GM23338 (cell line): ENCODE data around the gene USP10. TPM values are rescaled to one million over a fixed set of nuclear protein-coding genes. Genes with fewer than 3 reads are reported as not detected.

Source experiments
- ATAC-seq: fragments of 200-7000 bp; cut with Tn5 transposase; 3 replicates; pipeline ENCODE4 v1.9.1; 2020
- DNase-seq: peaks from one replicate; pipeline ENCODE4 v3.0.0-alpha.2; 2015; ENCODE audit warnings: low spot score
- H2AFZ ChIP-seq: fragments of 200-600 bp; sonication (generic); 2 replicates; pipeline ENCODE4 v1.8.0; 2016; ENCODE audit warnings: antibody characterized with exemption, mild to moderate bottlenecking, moderate library complexity
- H3F3A ChIP-seq: fragments of 200-600 bp; sonication (generic); replicated peaks from 2 replicates; pipeline ENCODE4 v1.8.0; 2017; ENCODE audit warnings: antibody characterized with exemption, mixed run types, low read depth
- H3K27ac ChIP-seq: fragments of 200-600 bp; sonication (generic); 2 replicates; pipeline ENCODE4 v1.6.1; 2016; ENCODE audit warnings: low read depth
- H3K27me3 ChIP-seq: fragments of 200-600 bp; sonication (generic); 2 replicates; pipeline ENCODE4 v1.8.0; 2016; ENCODE audit warnings: mild to moderate bottlenecking, mixed run types, moderate library complexity; ENCODE audit not compliant: insufficient read depth
- H3K36me3 ChIP-seq: fragments of 200-600 bp; sonication (generic); 2 replicates; pipeline ENCODE4 v1.8.0; 2016; ENCODE audit warnings: mild to moderate bottlenecking; ENCODE audit not compliant: insufficient read depth
- H3K4me1 ChIP-seq: fragments of 200-600 bp; sonication (generic); 2 replicates; pipeline ENCODE4 v1.8.0; 2016; ENCODE audit warnings: mild to moderate bottlenecking, moderate library complexity; ENCODE audit not compliant: insufficient read depth
- H3K4me2 ChIP-seq: fragments of 200-600 bp; sonication (generic); 2 replicates; pipeline ENCODE4 v1.7.1; 2017; ENCODE audit warnings: mixed run types
- H3K4me3 ChIP-seq: fragments of 200-600 bp; sonication (generic); 2 replicates; pipeline ENCODE4 v1.6.1; 2016; ENCODE audit warnings: mixed run types
- H3K79me2 ChIP-seq: fragments of 200-600 bp; sonication (generic); replicated peaks from 2 replicates; pipeline ENCODE4 v1.8.0; 2017; ENCODE audit warnings: mild to moderate bottlenecking; ENCODE audit not compliant: insufficient read depth
- H3K9me2 ChIP-seq: fragments of 200-600 bp; sonication (generic); 2 replicates; pipeline ENCODE4 v1.8.0; 2017; ENCODE audit not compliant: insufficient read depth
- H4K20me1 ChIP-seq: fragments of 200-600 bp; sonication (generic); replicated peaks from 2 replicates; pipeline ENCODE4 v1.8.0; 2017; ENCODE audit warnings: mild to moderate bottlenecking; ENCODE audit not compliant: insufficient read depth
- H3K27ac Mint-ChIP-seq: 2 replicates; pipeline ENCODE4 v1.8.0; 2020; ENCODE audit warnings: inconsistent platforms, mild to moderate bottlenecking, moderate library complexity, mixed read lengths
- H3K27me3 Mint-ChIP-seq: 3 replicates; pipeline ENCODE4 v1.8.0; 2022; ENCODE audit warnings: low read depth, mild to moderate bottlenecking, moderate library complexity, mixed read lengths, inconsistent platforms; ENCODE audit not compliant: insufficient read depth, poor library complexity
- H3K36me3 Mint-ChIP-seq: 3 replicates; pipeline ENCODE4 v1.8.0; 2021; ENCODE audit warnings: low read depth, mild to moderate bottlenecking, inconsistent platforms, moderate library complexity, mixed read lengths
- H3K4me1 Mint-ChIP-seq: 3 replicates; pipeline ENCODE4 v1.8.0; 2020; ENCODE audit warnings: mild to moderate bottlenecking, inconsistent platforms, mixed read lengths
- H3K4me3 Mint-ChIP-seq: 3 replicates; pipeline ENCODE4 v1.8.0; 2021; ENCODE audit warnings: moderate library complexity, mild to moderate bottlenecking, inconsistent platforms, mixed read lengths
- H3K9me3 Mint-ChIP-seq: 3 replicates; pipeline ENCODE4 v1.8.0; 2020; ENCODE audit warnings: moderate library complexity, mild to moderate bottlenecking, inconsistent platforms, mixed read lengths
- CREB1 ChIP-seq: fragments of 250-450 bp; sonication (Bioruptor Pico); IDR thresholded peaks from 2 replicates; pipeline ENCODE4 v1.5.0; 2020; ENCODE audit warnings: low read depth, mild to moderate bottlenecking, moderate library complexity
- CTCF ChIP-seq, 2 experiments: fragments of 200-600 bp in 1 of 2; sonication (generic) in 1 of 2; conservative IDR thresholded peaks; 2 replicates each; pipeline versions ENCODE4 v1.5.1 to v1.6.1; 2016 to 2017; ENCODE audit warnings: antibody characterized with exemption in 2 of 2, low read depth in 2 of 2, mild to moderate bottlenecking in 2 of 2, moderate library complexity in 1 of 2
- ETS1 ChIP-seq: IDR thresholded peaks from 2 replicates; pipeline ENCODE4 v1.6.1; 2016; ENCODE audit warnings: antibody characterized with exemption
- EZH2 ChIP-seq: fragments of 200-600 bp; sonication (generic); IDR thresholded peaks from one replicate; pipeline ENCODE4 v1.8.0; 2017; ENCODE audit warnings: antibody characterized with exemption, mild to moderate bottlenecking, low read depth; ENCODE audit not compliant: unreplicated experiment
- EZH2phosphoT487 ChIP-seq: fragments of 200-600 bp; sonication (generic); IDR thresholded peaks from one replicate; pipeline ENCODE4 v1.8.1; 2018; ENCODE audit warnings: antibody characterized with exemption; ENCODE audit not compliant: unreplicated experiment
- JUNB ChIP-seq: IDR thresholded peaks from one replicate; pipeline ENCODE4 v1.6.1; 2016; ENCODE audit warnings: antibody characterized with exemption; ENCODE audit not compliant: unreplicated experiment
- NANOG ChIP-seq: IDR thresholded peaks from 2 replicates; pipeline ENCODE4 v1.6.1; 2016; ENCODE audit warnings: antibody characterized with exemption, borderline replicate concordance
- POLR2AphosphoS5 ChIP-seq: IDR thresholded peaks from 2 replicates; pipeline ENCODE4 v1.6.1; 2016; ENCODE audit warnings: antibody characterized with exemption, low read depth
- REST ChIP-seq: IDR thresholded peaks from one replicate; pipeline ENCODE4 v1.6.1; 2018; ENCODE audit warnings: antibody characterized with exemption; ENCODE audit not compliant: unreplicated experiment
- STAT1 ChIP-seq: IDR thresholded peaks from one replicate; pipeline ENCODE4 v1.6.1; 2016; ENCODE audit warnings: antibody characterized with exemption; ENCODE audit not compliant: unreplicated experiment
- ZNF114 ChIP-seq: fragments of 250-450 bp; sonication (Bioruptor Pico); IDR thresholded peaks from 2 replicates; pipeline ENCODE4 v1.5.0; 2020; ENCODE audit warnings: mild to moderate bottlenecking, moderate library complexity
- ZNF331 ChIP-seq: fragments of 250-450 bp; sonication (Bioruptor Pico); IDR thresholded peaks from 2 replicates; pipeline ENCODE4 v1.5.0; 2020; ENCODE audit warnings: low read depth, mild to moderate bottlenecking, moderate library complexity
- ZNF462 ChIP-seq: fragments of 250-450 bp; sonication (Bioruptor Pico); IDR thresholded peaks from 2 replicates; pipeline ENCODE4 v1.5.0; 2020; ENCODE audit warnings: mild to moderate bottlenecking, moderate library complexity
- polyA plus RNA-seq: library from polyadenylated mRNA; unstranded; fragments of >200 nt; fragmentation: Nextera tagmentation; extraction: Ambion mirVana; gene quantifications from 2 replicates; pipeline ENCODE4 v1.2.1, GENCODE V29; 2016
- total RNA-seq: library from RNA; depleted of rRNA; stranded (reverse); fragments of >200 nt; shearing (Covaris generic); gene quantifications from 2 replicates; pipeline ENCODE4 v1.2.3, GENCODE V29; 2014

The USP10 gene
- total and polyA plus RNA-seq, 2 experiments from 2014 or later = 158 to 194 TPM

- no peak overlapping the region for H3K27ac Mint-ChIP-seq
- no peak overlapping the region for H3K4me3 Mint-ChIP-seq
- H3K4me3 ChIP-seq = no peak overlapping the region
- 0 out of 2 replicates have a peak, but pooled peaks cover 5% of the 10 kb centered on the region for H3K4me1 ChIP-seq
- no peaks in the 10 kb centered on the region for H3F3A ChIP-seq
- no peaks in the 10 kb centered on the region for H3K36me3 Mint-ChIP-seq
- H3K36me3 ChIP-seq = no peaks in the 10 kb centered on the region
- no peak overlapping the region for H3K27ac ChIP-seq
- H3K79me2 ChIP-seq = no peaks in the 10 kb centered on the region
- H4K20me1 ChIP-seq = no peaks in the 10 kb centered on the region
- no peak overlapping the region for H3K4me2 ChIP-seq
- DNase-seq (no peak), ATAC-seq (no peak)
- H3K27me3 ChIP-seq = peaks cover 25% of the 10 kb centered on the region
- H3K4me1 Mint-ChIP-seq = peaks cover 15% of the 10 kb centered on the region
- no peak overlapping the region for H2AFZ ChIP-seq
- TF ChIP-seq JUNB (no peak), CREB1 (CRISPR knock-in tag) (no peak), ZNF331 (CRISPR knock-in tag) (no peak), NANOG (no peak), CTCF (conservative IDR thresholded peaks at IDR 0.05; ENCODE audit: low read depth in 2 of 2) (no peak), ZNF114 (CRISPR knock-in tag) (no peak), EZH2phosphoT487 (no peak), REST (no peak), POLR2AphosphoS5 (no peak), STAT1 (no peak), ZNF462 (CRISPR knock-in tag) (no peak), EZH2 (no peak), ETS1 (no peak)
- no peaks in the 10 kb centered on the region for H3K9me3 Mint-ChIP-seq
- peaks cover 22% of the 10 kb centered on the region for H3K27me3 Mint-ChIP-seq
- no peaks in the 10 kb centered on the region for H3K9me2 ChIP-seq
Observed at GRCh38 chr16:84822990-84823389, 123.2 kb downstream of the USP10 start.
